Measurements from ENCODE around the gene DPYD. TPM values are rescaled to one million over a fixed set of nuclear protein-coding genes. Genes with fewer than 3 reads are reported as not detected.

DPYD gene
- polyA plus RNA-seq, 1 of the 3 experiments (the other 2 are of a cell fraction): 23.0 TPM

DNA sequence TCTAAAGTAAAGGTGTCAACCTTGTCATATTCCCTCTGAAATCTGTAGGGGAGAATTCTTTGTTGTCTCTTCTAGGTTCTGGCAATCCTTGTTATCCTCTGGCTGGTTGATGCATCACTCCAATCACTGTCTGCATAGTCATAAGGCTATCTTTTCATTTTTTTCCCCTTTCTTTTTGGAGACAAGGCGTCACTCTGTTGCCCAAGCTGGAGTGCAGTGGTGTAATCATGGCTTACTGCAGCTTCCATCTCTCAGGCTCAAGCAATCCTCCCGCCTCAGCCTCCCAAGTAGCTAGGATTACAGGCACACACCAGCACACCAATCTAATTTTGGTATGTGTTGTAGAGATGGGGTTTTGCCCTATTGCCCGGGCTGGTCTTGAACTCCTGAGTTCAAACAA, 12.9 kb downstream of the DPYD start:
- H3K9me2 ChIP-seq: no peaks in the 10 kb centered on the region
- H3K27me3 ChIP-seq (ENCODE audit: insufficient read depth): no peaks in the 10 kb centered on the region
- ChIA-PET POLR2A (interaction anchor here (0.6 kb wide), 1 partner anchor 857 kb away, joined by 5 read pairs; no protein-coding TSS in a partner anchor), CTCF (no interaction called here)
- H3F3A ChIP-seq (replicated peaks; ENCODE audit: insufficient read depth): peaks cover 24% of the 10 kb centered on the region
- no peak for TF ChIP-seq RXRA (IDR thresholded peaks at IDR 0.05; ENCODE audit: borderline replicate concordance, low read depth)
- no peak for TF ChIP-seq MEF2A (IDR thresholded peaks at IDR 0.05; ENCODE audit: borderline replicate concordance, low read depth)
- H3K27ac ChIP-seq (ENCODE audit: low read depth in 2 of 2, low read length in 1 of 2): peak overlapping the region in 1 of 2 experiments; percentile 92; a peak in 2 of 4 replicates
- peaks cover 90% of the 10 kb centered on the region for H3K79me2 ChIP-seq (ENCODE audit: insufficient read depth)
- no peaks in the 10 kb centered on the region for H4K20me1 ChIP-seq (ENCODE audit: insufficient read depth)
- H3K4me3 ChIP-seq (ENCODE audit: low read depth in 2 of 2, low read length in 1 of 2): no peak overlapping the region
- DNase-seq: no peak
- no peaks in the 10 kb centered on the region for H3K9me3 ChIP-seq
- 100% methylated on average over 2 of the region's 3 CpGs for WGBS (ENCODE audit: low lambda C conversion rate)
- peak overlapping the region; percentile 57; the same call in 1 of the 2 replicates for H3K9ac ChIP-seq
- H2AFZ ChIP-seq (ENCODE audit: low read depth): no peak overlapping the region
- no peak overlapping the region for H3K4me2 ChIP-seq
- peaks cover 4 to 32% of the 10 kb centered on the region in 2 experiments for H3K4me1 ChIP-seq (ENCODE audit: control insufficient read depth in 1 of 2, insufficient read depth in 2 of 2, low read depth in 1 of 2, low read length in 1 of 2)
- peaks cover 0 to 18% of the 10 kb centered on the region in 2 experiments for H3K36me3 ChIP-seq (replicated peaks in 1 of 2; ENCODE audit: control insufficient read depth in 1 of 2, insufficient read depth in 2 of 2, low read length in 1 of 2)

- H3K79me2 ChIP-seq (ENCODE audit: insufficient read depth): peaks cover 90% of the 10 kb centered on the region
- no peak; the same call in 1 of the 2 replicates for TF ChIP-seq TEAD4 (IDR thresholded peaks at IDR 0.05; ENCODE audit: borderline replicate concordance, insufficient read depth)
- no peak for TF ChIP-seq GABPA (IDR thresholded peaks at IDR 0.05; ENCODE audit: low read depth)
- TF ChIP-seq MAX (IDR thresholded peaks at IDR 0.05; ENCODE audit: low read depth): peak; percentile 59; the same call in 1 of the 2 replicates
- peak in 1 of 2 experiments; percentile 73; a peak in 1 of 4 replicates for TF ChIP-seq EP300 (IDR thresholded peaks at IDR 0.05; ENCODE audit: borderline replicate concordance in 1 of 2, low read depth in 1 of 2, low read length in 1 of 2)
- TF ChIP-seq USF1 (IDR thresholded peaks at IDR 0.05; ENCODE audit: borderline replicate concordance, low read depth): no peak
- TF ChIP-seq GATA2 (CRISPR knock-in tag; IDR thresholded peaks at IDR 0.05): no peak
- no peak for TF ChIP-seq NRF1 (IDR thresholded peaks at IDR 0.05; ENCODE audit: low read depth, low read length)
- TF ChIP-seq TCF12 (IDR thresholded peaks at IDR 0.05): peak; percentile 69
- no peak for TF ChIP-seq ELF1 (IDR thresholded peaks at IDR 0.05)
- TF ChIP-seq NFIC (IDR thresholded peaks at IDR 0.05; ENCODE audit: borderline replicate concordance): peak; percentile 40; the same call in 1 of the 2 replicates
- TF ChIP-seq USF2 (IDR thresholded peaks at IDR 0.05; ENCODE audit: borderline replicate concordance, low read depth, low read length): no peak
- no peak for TF ChIP-seq SIN3A (IDR thresholded peaks at IDR 0.05; ENCODE audit: borderline replicate concordance, low read depth, low read length)
- peak; percentile 90 for TF ChIP-seq FOSL2 (IDR thresholded peaks at IDR 0.05; ENCODE audit: borderline replicate concordance, low read depth)
- no peak for TF ChIP-seq RCOR1 (IDR thresholded peaks at IDR 0.05; ENCODE audit: low read length)
- peak; percentile 90 for TF ChIP-seq JUND (IDR thresholded peaks at IDR 0.05)
- TF ChIP-seq TAF1 (IDR thresholded peaks at IDR 0.05; ENCODE audit: borderline replicate concordance, low read depth, low read length): no peak
- TF ChIP-seq RAD21 (IDR thresholded peaks at IDR 0.05; ENCODE audit: low read length): no peak
- TF ChIP-seq, protein P1, sequence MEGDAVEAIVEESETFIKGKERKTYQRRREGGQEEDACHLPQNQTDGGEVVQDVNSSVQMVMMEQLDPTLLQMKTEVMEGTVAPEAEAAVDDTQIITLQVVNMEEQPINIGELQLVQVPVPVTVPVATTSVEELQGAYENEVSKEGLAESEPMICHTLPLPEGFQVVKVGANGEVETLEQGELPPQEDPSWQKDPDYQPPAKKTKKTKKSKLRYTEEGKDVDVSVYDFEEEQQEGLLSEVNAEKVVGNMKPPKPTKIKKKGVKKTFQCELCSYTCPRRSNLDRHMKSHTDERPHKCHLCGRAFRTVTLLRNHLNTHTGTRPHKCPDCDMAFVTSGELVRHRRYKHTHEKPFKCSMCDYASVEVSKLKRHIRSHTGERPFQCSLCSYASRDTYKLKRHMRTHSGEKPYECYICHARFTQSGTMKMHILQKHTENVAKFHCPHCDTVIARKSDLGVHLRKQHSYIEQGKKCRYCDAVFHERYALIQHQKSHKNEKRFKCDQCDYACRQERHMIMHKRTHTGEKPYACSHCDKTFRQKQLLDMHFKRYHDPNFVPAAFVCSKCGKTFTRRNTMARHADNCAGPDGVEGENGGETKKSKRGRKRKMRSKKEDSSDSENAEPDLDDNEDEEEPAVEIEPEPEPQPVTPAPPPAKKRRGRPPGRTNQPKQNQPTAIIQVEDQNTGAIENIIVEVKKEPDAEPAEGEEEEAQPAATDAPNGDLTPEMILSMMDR (IDR thresholded peaks at IDR 0.05): no peak
- TF ChIP-seq MEF2A (IDR thresholded peaks at IDR 0.05; ENCODE audit: borderline replicate concordance, low read depth): no peak
- peak; percentile 47; the same call in 1 of the 2 replicates for TF ChIP-seq POLR2AphosphoS5 (IDR thresholded peaks at IDR 0.05; ENCODE audit: low read depth, low read length)
- TF ChIP-seq PBX3 (IDR thresholded peaks at IDR 0.05): peak; percentile 65
These were observed 14.1 kb downstream of the DPYD start for GRCh38 chr1:97906567-97907241.

More at GRCh38 chr1:97906567-97907241, 14.1 kb downstream of the DPYD start:
- Histone ChIP-seq H3F3A (replicated peaks; ENCODE audit: insufficient read depth) (peaks cover 27% of the 10 kb centered on the region), H2AFZ (ENCODE audit: low read depth) (no peak overlapping the region), H3K4me1 (ENCODE audit: control insufficient read depth in 1 of 2, insufficient read depth in 2 of 2, low read depth in 1 of 2, low read length in 1 of 2) (peaks cover 4 to 41% of the 10 kb centered on the region in 2 experiments), H3K9me3 (no peaks in the 10 kb centered on the region), H4K20me1 (ENCODE audit: insufficient read depth) (no peaks in the 10 kb centered on the region), H3K36me3 (replicated peaks in 1 of 2; ENCODE audit: control insufficient read depth in 1 of 2, insufficient read depth in 2 of 2, low read length in 1 of 2) (peaks cover 0 to 11% of the 10 kb centered on the region in 2 experiments), H3K9me2 (no peaks in the 10 kb centered on the region), H3K27me3 (ENCODE audit: insufficient read depth) (no peaks in the 10 kb centered on the region), H3K27ac (ENCODE audit: low read depth in 2 of 2, low read length in 1 of 2) (peak overlapping the region; percentile 65 to 92; a peak in 3 of 4 replicates), H3K9ac (peak overlapping the region; percentile 57; the same call in 1 of the 2 replicates), H3K4me2 (peak overlapping the region; percentile 54), H3K4me3 (ENCODE audit: low read depth in 2 of 2, low read length in 1 of 2) (no peak overlapping the region)
- CTCF ChIA-PET: interaction anchor here (0.7 to 2.4 kb wide), 2 partner anchors 12 to 15 kb away, joined by 3 to 6 read pairs; no protein-coding TSS in a partner anchor
- POLR2A ChIA-PET: no interaction called here
- no peak for DNase-seq
- 44% methylated on average over 7 of the region's 7 CpGs for WGBS (ENCODE audit: low lambda C conversion rate)
